Gastrocnemius medialis (tissue), 4 donors: Measurements from ENCODE around the gene PHC2. TPM values are rescaled to one million over a fixed set of nuclear protein-coding genes. Genes with fewer than 3 reads are reported as not detected.
A peak's percentile ranks its signal among the peaks of the same experiment; 100 is the strongest.

Experiments
- ATAC-seq, 2 donors: fragments of 150-250 bp; one replicate each; pipeline ENCODE4 v1.9.1; 2016
- DNase-seq, 2 donors: peaks; one replicate each; pipeline ENCODE4 v3.0.0-alpha.2; 2019
- H3K27ac ChIP-seq, 4 donors: fragments of 200-600 bp; sonication (generic); 1 replicate in 1 of 4; 2 replicates in 3 of 4; pipeline ENCODE4 v1.5.1; 2016 to 2018; ENCODE audit warnings: mild to moderate bottlenecking in 2 of 4, moderate library complexity in 1 of 4
- H3K27me3 ChIP-seq, 3 donors: fragments of 200-600 bp; sonication (generic) in 2 of 3; 1 replicate in 1 of 3; 2 replicates in 2 of 3; pipeline versions ENCODE4 v1.5.1 to v1.6.0; 2016 to 2019; ENCODE audit warnings: mild to moderate bottlenecking in 1 of 3, moderate library complexity in 1 of 3
- H3K36me3 ChIP-seq, 2 donors: fragments of 200-600 bp; sonication (generic) in 1 of 2; one replicate each; pipeline ENCODE4 v1.5.1; 2017 to 2018
- H3K4me1 ChIP-seq, 2 donors: fragments of 200-600 bp; sonication (generic) in 1 of 2; one replicate each; pipeline ENCODE4 v1.5.1; 2016 to 2017; ENCODE audit warnings: mild to moderate bottlenecking in 2 of 2
- H3K4me3 ChIP-seq, 4 donors: fragments of 200-600 bp; sonication (generic) in 3 of 4; 1 replicate in 1 of 4; 2 replicates in 3 of 4; pipeline ENCODE4 v1.5.1; 2016 to 2019; ENCODE audit warnings: mild to moderate bottlenecking in 2 of 4
- H3K9me3 ChIP-seq, 3 donors: fragments of 200-600 bp; sonication (generic) in 2 of 3; 1 replicate in 1 of 3; 2 replicates in 2 of 3; pipeline ENCODE4 v1.5.1; 2016 to 2019
- CTCF ChIP-seq, 5 experiments: fragments of 450-650 bp in 3 of 5; fragments of 200-600 bp in 2 of 5; sonication (generic) in 2 of 5; IDR thresholded peaks in 4 of 5; conservative IDR thresholded peaks in 1 of 5; 1 replicate in 4 of 5; 2 replicates in 1 of 5; pipeline ENCODE4 v1.5.1; 2016 to 2019; ENCODE audit warnings: antibody characterized with exemption in 5 of 5, mild to moderate bottlenecking in 3 of 5, moderate library complexity in 3 of 5
- POLR2A ChIP-seq, 2 donors: fragments of 450-650 bp; IDR thresholded peaks; one replicate each; pipeline ENCODE4 v1.6.1; 2017; ENCODE audit warnings: antibody characterized with exemption in 2 of 2, mild to moderate bottlenecking in 2 of 2, moderate library complexity in 2 of 2
- in situ Hi-C, 4 donors: fragments of 200-750 bp; cut with MboI; loops; one replicate each; pipeline versions ENCODE4 v1.15.0 to v1.8.0; 2017; ENCODE audit warnings: low sequenced_read_pairs in 4 of 4
- intact Hi-C: fragments of 100-400 bp; cut with DNase I; formaldehyde crosslinking; loops from one replicate; pipeline ENCODE4 v1.15.1; 2023; ENCODE audit warnings: low total_unique reads
- total RNA-seq, 4 donors: library from RNA; depleted of rRNA; stranded (reverse); fragments of >200 nt; gene quantifications; one replicate each; pipeline versions ENCODE4 v1.1.0 to v1.2.3, GENCODE V29; 2016

Gene PHC2
- total RNA-seq, 4 donors from 2014 or later: 318 to 516 (median 364) TPM

- H3K27me3 ChIP-seq: no peaks in the 10 kb centered on the region
- in situ Hi-C loops: no loop called here
- intact Hi-C loops: loop anchor here (5.0 kb wide), 1 partner anchor 299 kb away; the partner anchor contains the start of gene AK2
- H3K36me3 ChIP-seq: peaks cover 0 to 7% of the 10 kb centered on the region in 2 donors
- TF ChIP-seq POLR2A (IDR thresholded peaks at IDR 0.05): no peak
- no peak for TF ChIP-seq CTCF (IDR thresholded peaks at IDR 0.05 in 4 of 5, conservative IDR thresholded peaks at IDR 0.05 in 1 of 5)
- no peaks in the 10 kb centered on the region for H3K9me3 ChIP-seq
- peaks cover 97 to 100% of the 10 kb centered on the region in 2 donors for H3K4me1 ChIP-seq
- DNase-seq (no peak), ATAC-seq (no peak)
- peak overlapping the region; percentile 94 to 99 (median 98) for H3K27ac ChIP-seq
- peak overlapping the region in 1 of 4 donors; percentile 20 for H3K4me3 ChIP-seq
These were observed 94.3 kb downstream of the PHC2 start for GRCh38 chr1:33336580-33336979.

GRCh38 chr1:33335020-33335419 lies 95.9 kb downstream of the PHC2 start:
- no peaks in the 10 kb centered on the region for H3K27me3 ChIP-seq
- H3K4me1 ChIP-seq: peaks cover 90 to 93% of the 10 kb centered on the region in 2 donors
- in situ Hi-C loops: no loop called here
- DNase-seq (no peak), ATAC-seq (no peak)
- H3K4me3 ChIP-seq: peak overlapping the region; percentile 22 to 30 (median 25)
- TF ChIP-seq POLR2A (IDR thresholded peaks at IDR 0.05) (peak in 1 of 2 donors; percentile 7), CTCF (IDR thresholded peaks at IDR 0.05 in 4 of 5, conservative IDR thresholded peaks at IDR 0.05 in 1 of 5) (no peak)
- H3K27ac ChIP-seq: peak overlapping the region; percentile 94 to 99 (median 98)
- H3K9me3 ChIP-seq: no peaks in the 10 kb centered on the region
- H3K36me3 ChIP-seq: peaks cover 5 to 23% of the 10 kb centered on the region in 2 donors
- intact Hi-C loops: loop anchor here (5.0 kb wide), 1 partner anchor 298 kb away; the partner anchor contains the start of gene AK2

- no peaks in the 10 kb centered on the region for H3K27me3 ChIP-seq
- peak; percentile 12 to 45 for ATAC-seq
- H3K36me3 ChIP-seq: peaks cover 13 to 32% of the 10 kb centered on the region in 2 donors
- intact Hi-C loops (no loop called here), in situ Hi-C loops (no loop called here)
- TF ChIP-seq CTCF (IDR thresholded peaks at IDR 0.05 in 4 of 5, conservative IDR thresholded peaks at IDR 0.05 in 1 of 5) (no peak), POLR2A (IDR thresholded peaks at IDR 0.05) (peak; percentile 63 to 71)
- peaks cover 85 to 87% of the 10 kb centered on the region in 2 donors for H3K4me1 ChIP-seq
- H3K9me3 ChIP-seq: no peaks in the 10 kb centered on the region
- peak overlapping the region; percentile 94 to 99 (median 98) for H3K27ac ChIP-seq
- H3K4me3 ChIP-seq: peak overlapping the region; percentile 14 to 30 (median 25)
- peak; percentile 80 to 85 for DNase-seq
These were observed 96.8 kb downstream of the PHC2 start for GRCh38 chr1:33334081-33334552.

GRCh38 chr1:33332881-33333280 lies 98.0 kb downstream of the PHC2 start:
- peaks cover 13 to 42% of the 10 kb centered on the region in 2 donors for H3K36me3 ChIP-seq
- intact Hi-C loops: loop anchor here (1.0 kb wide), 1 partner anchor 15 kb away; no protein-coding TSS in a partner anchor
- in situ Hi-C loops: no loop called here
- H3K4me1 ChIP-seq: peaks cover 82 to 87% of the 10 kb centered on the region in 2 donors
- peak overlapping the region in 1 of 4 donors; percentile 14 for H3K4me3 ChIP-seq
- ATAC-seq: peak; percentile 63 to 65
- no peaks in the 10 kb centered on the region for H3K9me3 ChIP-seq
- DNase-seq: peak; percentile 80
- no peaks in the 10 kb centered on the region for H3K27me3 ChIP-seq
- TF ChIP-seq POLR2A (IDR thresholded peaks at IDR 0.05): peak; percentile 59 to 69
- TF ChIP-seq CTCF (IDR thresholded peaks at IDR 0.05 in 4 of 5, conservative IDR thresholded peaks at IDR 0.05 in 1 of 5): no peak
- peak overlapping the region; percentile 94 to 99 (median 98) for H3K27ac ChIP-seq
